PC-3 (cell line): ENCODE results near the gene TM2D1. TPM values are rescaled to one million over a fixed set of nuclear protein-coding genes. Genes with fewer than 3 reads are reported as not detected.

Source experiments
- ATAC-seq: fragments of 200-7000 bp; cut with Tn5 transposase; 2 replicates; pipeline ENCODE4 v1.9.1; 2020; ENCODE audit warnings: mild to moderate bottlenecking, moderate library complexity
- BruUV-seq: library from RNA; stranded (reverse); fragments of 400-500 nt; replicated peaks from 2 replicates; lab custom pipeline; 2021; lab: Mats Ljungman, UMichigan
- CTCF ChIA-PET: fragments of 300-600 bp; sonication (Branson Sonifier 250); formaldehyde crosslinking; loops from one replicate; lab custom pipeline; 2022; ENCODE audit warnings: antibody characterized with exemption; lab: Charles Lee
- POLR2A ChIA-PET: fragments of 300-600 bp; sonication (Branson Sonifier 250); formaldehyde crosslinking; loops from one replicate; lab custom pipeline; 2022; ENCODE audit warnings: antibody characterized with exemption; ENCODE audit not compliant: unreplicated experiment; lab: Charles Lee
- DNase-seq: peaks from one replicate; pipeline ENCODE4 v3.0.0-alpha.2; 2015
- H2AFZ ChIP-seq: fragments of 300-600 bp; sonication (generic); 2 replicates; pipeline ENCODE4 v1.6.0; 2016; ENCODE audit warnings: antibody characterized with exemption, low read length
- H3F3A ChIP-seq: fragments of 300-600 bp; sonication (generic); one replicate; pipeline ENCODE4 v1.6.0; 2017; ENCODE audit warnings: antibody characterized with exemption, low read length, control low read depth, mild to moderate bottlenecking; ENCODE audit not compliant: unreplicated experiment
- H3K27ac ChIP-seq: fragments of 300-600 bp; sonication (generic); 2 replicates; pipeline ENCODE4 v1.5.1; 2016; ENCODE audit warnings: mild to moderate bottlenecking, low read length
- H3K27me3 ChIP-seq: fragments of 300-600 bp; sonication (generic); 2 replicates; pipeline ENCODE4 v1.6.1; 2016; ENCODE audit warnings: low read length, mixed read lengths
- H3K36me3 ChIP-seq: fragments of 300-600 bp; sonication (generic); 2 replicates; pipeline ENCODE4 v1.6.1; 2016; ENCODE audit warnings: low read depth, mixed run types, low read length, mixed read lengths
- H3K4me1 ChIP-seq: fragments of 300-600 bp; sonication (generic); 2 replicates; pipeline ENCODE4 v1.5.1; 2016; ENCODE audit warnings: low read length; ENCODE audit not compliant: insufficient read depth
- H3K4me2 ChIP-seq: fragments of 300-600 bp; sonication (generic); 2 replicates; pipeline ENCODE4 v1.6.0; 2016; ENCODE audit warnings: low read length
- H3K4me3 ChIP-seq: fragments of 300-600 bp; sonication (generic); 2 replicates; pipeline ENCODE4 v1.5.1; 2016; ENCODE audit warnings: mild to moderate bottlenecking, low read length, mixed read lengths
- H3K79me2 ChIP-seq: fragments of 300-600 bp; sonication (generic); 2 replicates; pipeline ENCODE4 v1.6.1; 2017; ENCODE audit warnings: low read length, mixed read lengths
- H3K9ac ChIP-seq: fragments of 300-600 bp; sonication (generic); 2 replicates; pipeline ENCODE4 v1.6.0; 2016; ENCODE audit warnings: mild to moderate bottlenecking, low read length
- H3K9me2 ChIP-seq: fragments of 300-600 bp; sonication (generic); replicated peaks from 2 replicates; pipeline ENCODE4 v1.6.1; 2016; ENCODE audit warnings: mixed run types, low read length, mixed read lengths
- H3K9me3 ChIP-seq: fragments of 300-600 bp; sonication (generic); 2 replicates; pipeline ENCODE4 v1.6.1; 2016; ENCODE audit warnings: low read length, mixed read lengths
- H4K20me1 ChIP-seq: fragments of 300-600 bp; sonication (generic); 2 replicates; pipeline ENCODE4 v1.6.1; 2016; ENCODE audit warnings: low read length, mixed read lengths
- CTCF ChIP-seq: fragments of 300-600 bp; sonication (generic); conservative IDR thresholded peaks from 2 replicates; pipeline ENCODE4 v1.5.1; 2017; ENCODE audit warnings: antibody characterized with exemption, low read depth, mild to moderate bottlenecking, low read length
- EZH2 ChIP-seq: fragments of 300-600 bp; sonication (generic); IDR thresholded peaks from one replicate; pipeline ENCODE4 v1.6.1; 2017; ENCODE audit warnings: antibody characterized with exemption, mild to moderate bottlenecking, low read length; ENCODE audit not compliant: unreplicated experiment
- EZH2phosphoT487 ChIP-seq: fragments of 300-600 bp; sonication (generic); IDR thresholded peaks from 2 replicates; pipeline ENCODE4 v1.6.1; 2018; ENCODE audit warnings: mild to moderate bottlenecking, antibody characterized with exemption, low read length, borderline replicate concordance
- intact Hi-C: fragments of 100-400 bp; cut with micrococcal nuclease; formaldehyde crosslinking; loops from 2 replicates; pipeline ENCODE4 v1.9.0; 2023
- total RNA-seq: library from RNA; depleted of rRNA; stranded (reverse); fragments of >200 nt; gene quantifications from 2 replicates; pipeline ENCODE4 v1.2.3, GENCODE V29; 2014; rRNA removed

TM2D1 gene
- total RNA-seq, 1 experiment from 2014 or later, result 48.0 TPM

GRCh38 chr1:61635557-61635956, 89.4 kb downstream of the TM2D1 start:
- Histone ChIP-seq H3K79me2 (no peaks in the 10 kb centered on the region), H3K4me1 (no peaks in the 10 kb centered on the region), H3F3A (no peaks in the 10 kb centered on the region), H3K9ac (no peak overlapping the region), H2AFZ (no peak overlapping the region), H3K27ac (no peak overlapping the region), H3K36me3 (no peaks in the 10 kb centered on the region), H3K27me3 (no peaks in the 10 kb centered on the region), H3K9me2 (0 out of 2 replicates have a peak, but pooled peaks cover 5% of the 10 kb centered on the region), H3K4me3 (no peak overlapping the region), H3K9me3 (no peaks in the 10 kb centered on the region), H4K20me1 (no peaks in the 10 kb centered on the region), H3K4me2 (no peak overlapping the region)
- no TSS peak for BruUV-seq
- intact Hi-C loops, result no loop called here
- ChIA-PET POLR2A (no interaction called here), CTCF (interaction anchor here (1.1 kb wide), 1 partner anchor 47 kb away, joined by 3 read pairs; no protein-coding TSS in a partner anchor)
- DNase-seq, result no peak
- no peak for ATAC-seq
- TF ChIP-seq CTCF (no peak), EZH2 (no peak), EZH2phosphoT487 (no peak)

GRCh38 chr1:61631436-61631835, 93.5 kb downstream of the TM2D1 start:
- no peaks in the 10 kb centered on the region for H3K79me2 ChIP-seq
- no peaks in the 10 kb centered on the region for H3K27me3 ChIP-seq
- H3K4me2 ChIP-seq, result no peak overlapping the region
- H3K9me2 ChIP-seq, result 0 out of 2 replicates have a peak, but pooled peaks cover 5% of the 10 kb centered on the region
- H2AFZ ChIP-seq, result no peak overlapping the region
- H3K36me3 ChIP-seq, result no peaks in the 10 kb centered on the region
- no peak overlapping the region for H3K4me3 ChIP-seq
- ATAC-seq (no peak), DNase-seq (no peak)
- BruUV-seq, result no TSS peak
- no peaks in the 10 kb centered on the region for H3K4me1 ChIP-seq
- no peaks in the 10 kb centered on the region for H3K9me3 ChIP-seq
- intact Hi-C loops, result no loop called here
- no peak overlapping the region for H3K27ac ChIP-seq
- H3K9ac ChIP-seq, result no peak overlapping the region
- H4K20me1 ChIP-seq, result no peaks in the 10 kb centered on the region
- CTCF ChIA-PET, result no interaction called here
- H3F3A ChIP-seq, result no peaks in the 10 kb centered on the region
- POLR2A ChIA-PET, result interaction anchor here (0.6 kb wide), 1 partner anchor 92 kb away, joined by 5 read pairs; no protein-coding TSS in a partner anchor
- TF ChIP-seq CTCF (no peak), EZH2 (no peak), EZH2phosphoT487 (no peak)

Other genes with a start within 250 kb of the TM2D1 start
- gene PATJ, start 17.3 kb upstream of the TM2D1 start, total RNA-seq, result 28.7 and 35.2 TPM in 2 replicates